Measurements from ENCODE around the gene ANKIB1.

ANKIB1 gene

DNA sequence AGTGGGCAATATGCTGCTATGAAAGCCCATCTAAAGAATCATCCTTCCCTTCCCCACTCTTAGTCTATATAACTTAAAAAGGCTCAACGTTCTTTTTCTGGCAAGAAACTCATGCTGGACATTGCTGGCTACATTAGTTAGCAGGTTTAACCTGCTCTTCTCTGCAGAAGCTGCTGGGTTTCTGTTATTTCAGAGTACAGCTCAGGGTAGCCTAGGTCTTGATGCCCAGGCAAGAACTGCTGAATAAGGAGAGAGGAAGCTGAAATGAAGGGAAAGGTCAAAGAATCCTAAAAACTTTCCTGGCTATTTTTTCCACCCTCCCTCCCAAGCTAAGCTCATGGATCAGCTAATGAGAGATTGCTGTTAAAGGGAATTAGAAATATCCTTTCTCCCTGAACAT is 79.4 kb downstream of the ANKIB1 start:
- TF ChIP-seq, protein P1, sequence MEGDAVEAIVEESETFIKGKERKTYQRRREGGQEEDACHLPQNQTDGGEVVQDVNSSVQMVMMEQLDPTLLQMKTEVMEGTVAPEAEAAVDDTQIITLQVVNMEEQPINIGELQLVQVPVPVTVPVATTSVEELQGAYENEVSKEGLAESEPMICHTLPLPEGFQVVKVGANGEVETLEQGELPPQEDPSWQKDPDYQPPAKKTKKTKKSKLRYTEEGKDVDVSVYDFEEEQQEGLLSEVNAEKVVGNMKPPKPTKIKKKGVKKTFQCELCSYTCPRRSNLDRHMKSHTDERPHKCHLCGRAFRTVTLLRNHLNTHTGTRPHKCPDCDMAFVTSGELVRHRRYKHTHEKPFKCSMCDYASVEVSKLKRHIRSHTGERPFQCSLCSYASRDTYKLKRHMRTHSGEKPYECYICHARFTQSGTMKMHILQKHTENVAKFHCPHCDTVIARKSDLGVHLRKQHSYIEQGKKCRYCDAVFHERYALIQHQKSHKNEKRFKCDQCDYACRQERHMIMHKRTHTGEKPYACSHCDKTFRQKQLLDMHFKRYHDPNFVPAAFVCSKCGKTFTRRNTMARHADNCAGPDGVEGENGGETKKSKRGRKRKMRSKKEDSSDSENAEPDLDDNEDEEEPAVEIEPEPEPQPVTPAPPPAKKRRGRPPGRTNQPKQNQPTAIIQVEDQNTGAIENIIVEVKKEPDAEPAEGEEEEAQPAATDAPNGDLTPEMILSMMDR (IDR thresholded peaks at IDR 0.05; ENCODE audit: low read depth, low read length) = no peak
- Histone ChIP-seq H3K36me3 (no peaks in the 10 kb centered on the region), H3K9me3 (ENCODE audit: severe bottlenecking) (no peaks in the 10 kb centered on the region), H3K4me3 (ENCODE audit: low read depth, low read length) (no peak overlapping the region), H3K27ac (no peak overlapping the region), H3K27me3 (ENCODE audit: insufficient read depth, low read depth, severe bottlenecking) (no peaks in the 10 kb centered on the region)
- DNase-seq = no peak

DNA sequence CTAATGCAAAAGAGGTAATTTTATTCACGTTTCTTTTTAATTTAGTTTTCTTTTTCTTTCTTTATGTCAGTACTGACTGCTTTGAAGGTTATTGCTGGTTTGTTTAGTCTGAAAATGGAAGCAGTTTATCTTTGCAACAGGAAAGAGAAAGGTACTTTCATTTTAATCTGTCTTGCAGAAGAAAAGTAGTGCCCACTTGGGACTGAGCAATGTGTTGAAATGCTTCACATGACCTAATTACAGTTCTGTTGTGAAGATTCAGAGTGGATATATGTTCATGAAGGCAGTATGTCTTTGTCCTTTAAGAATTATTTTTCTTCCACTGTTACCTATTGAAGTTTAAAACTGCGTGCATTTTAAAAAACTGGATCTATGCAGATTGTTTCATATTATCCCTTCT is 80.1 kb downstream of the ANKIB1 start:
- no peak for DNase-seq
- H3K27ac ChIP-seq = no peak overlapping the region
- no peaks in the 10 kb centered on the region for H3K27me3 ChIP-seq (ENCODE audit: insufficient read depth, low read depth, severe bottlenecking)
- no peaks in the 10 kb centered on the region for H3K36me3 ChIP-seq
- H3K9me3 ChIP-seq (ENCODE audit: severe bottlenecking) = no peaks in the 10 kb centered on the region
- TF ChIP-seq, protein P1 (IDR thresholded peaks at IDR 0.05; ENCODE audit: low read depth, low read length) = no peak
- no peak overlapping the region for H3K4me3 ChIP-seq (ENCODE audit: low read depth, low read length)

- DNase-seq = no peak
- Histone ChIP-seq H3K36me3 (no peaks in the 10 kb centered on the region; the same call in 1 of the 2 replicates), H3K27ac (no peak overlapping the region), H3K4me3 (ENCODE audit: low read depth, low read length) (no peak overlapping the region), H3K27me3 (ENCODE audit: insufficient read depth, low read depth, severe bottlenecking) (no peaks in the 10 kb centered on the region), H3K9me3 (ENCODE audit: severe bottlenecking) (no peaks in the 10 kb centered on the region)
- TF ChIP-seq, protein P1 (IDR thresholded peaks at IDR 0.05; ENCODE audit: low read depth, low read length) = no peak
Observed at GRCh38 chr7:92330835-92331438, 85.2 kb downstream of the ANKIB1 start.

DNA sequence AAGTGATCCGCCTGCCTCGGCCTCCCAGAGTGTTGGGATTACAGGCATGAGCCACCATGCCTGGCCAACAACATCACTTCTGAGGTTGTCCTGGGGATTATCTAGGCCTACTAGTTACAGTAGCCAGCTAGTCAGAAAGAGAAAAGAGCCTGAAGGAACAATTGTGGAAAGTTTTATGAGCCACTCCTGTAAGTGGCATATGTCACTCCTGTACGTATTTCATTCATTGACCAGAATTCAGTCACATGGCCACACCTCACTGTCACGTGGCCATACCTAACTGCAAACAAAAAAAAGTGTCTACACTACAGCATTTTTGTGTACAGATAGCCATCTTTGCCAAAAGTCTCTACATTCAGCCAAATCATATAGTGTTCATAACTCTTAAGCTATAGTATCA is 85.7 kb downstream of the ANKIB1 start:
- no peaks in the 10 kb centered on the region for H3K9me3 ChIP-seq (ENCODE audit: severe bottlenecking)
- no peak for DNase-seq
- no peak overlapping the region for H3K27ac ChIP-seq
- TF ChIP-seq, protein P1 (IDR thresholded peaks at IDR 0.05; ENCODE audit: low read depth, low read length) = no peak
- no peak overlapping the region for H3K4me3 ChIP-seq (ENCODE audit: low read depth, low read length)
- H3K36me3 ChIP-seq = no peaks in the 10 kb centered on the region; the same call in 1 of the 2 replicates
- H3K27me3 ChIP-seq (ENCODE audit: insufficient read depth, low read depth, severe bottlenecking) = no peaks in the 10 kb centered on the region

- TF ChIP-seq, protein P1 (IDR thresholded peaks at IDR 0.05; ENCODE audit: low read depth, low read length) = no peak
- no peaks in the 10 kb centered on the region for H3K27me3 ChIP-seq (ENCODE audit: insufficient read depth, low read depth, severe bottlenecking)
- H3K36me3 ChIP-seq = no peaks in the 10 kb centered on the region; the same call in 1 of the 2 replicates
- DNase-seq = no peak
- no peak overlapping the region for H3K27ac ChIP-seq
- no peaks in the 10 kb centered on the region for H3K9me3 ChIP-seq (ENCODE audit: severe bottlenecking)
- no peak overlapping the region for H3K4me3 ChIP-seq (ENCODE audit: low read depth, low read length)
Observed at GRCh38 chr7:92332782-92333181, 87.0 kb downstream of the ANKIB1 start.

- H3K27me3 ChIP-seq (ENCODE audit: insufficient read depth, low read depth, severe bottlenecking) = no peaks in the 10 kb centered on the region
- no peak overlapping the region for H3K27ac ChIP-seq
- TF ChIP-seq, protein P1 (IDR thresholded peaks at IDR 0.05; ENCODE audit: low read depth, low read length) = no peak
- DNase-seq = no peak
- no peaks in the 10 kb centered on the region for H3K9me3 ChIP-seq (ENCODE audit: severe bottlenecking)
- no peak overlapping the region for H3K4me3 ChIP-seq (ENCODE audit: low read depth, low read length)
- no peaks in the 10 kb centered on the region; the same call in 1 of the 2 replicates for H3K36me3 ChIP-seq
Observed at GRCh38 chr7:92333866-92334265, 88.1 kb downstream of the ANKIB1 start.

Data from WERI-Rb-1 (cell line).